Large intestine (tissue), 12 donors: ENCODE data around the gene ARMC7. TPM values are rescaled to one million over a fixed set of nuclear protein-coding genes. Genes with fewer than 3 reads are reported as not detected.

Experiments used
- DNase-seq, 2 donors: peaks; one replicate each; pipeline versions ENCODE4 v3.0.0 to v3.0.0-alpha.2; 2013
- H3K27ac ChIP-seq: one replicate; pipeline ENCODE4 v1.5.1; 2013; ENCODE audit warnings: low read length
- H3K27me3 ChIP-seq: 2 replicates; pipeline ENCODE4 v1.6.1; 2013; ENCODE audit warnings: low read length; ENCODE audit not compliant: control insufficient read depth, insufficient read depth
- H3K36me3 ChIP-seq: 2 replicates; pipeline ENCODE4 v1.6.1; 2013; ENCODE audit warnings: low read length; ENCODE audit not compliant: control insufficient read depth, insufficient read depth
- H3K4me1 ChIP-seq: one replicate; pipeline ENCODE4 v1.6.1; 2013; ENCODE audit warnings: low read length; ENCODE audit not compliant: control insufficient read depth, insufficient read depth
- H3K4me3 ChIP-seq: one replicate; pipeline ENCODE4 v1.5.1; 2013; ENCODE audit warnings: low read length
- H3K9me3 ChIP-seq: one replicate; pipeline ENCODE4 v1.6.1; 2013; ENCODE audit warnings: mild to moderate bottlenecking, low read depth, low read length, moderate library complexity; ENCODE audit not compliant: control insufficient read depth
- WGBS: methylation state at CpG from one replicate; pipeline ENCODE4 v1.1.5; 2013; ENCODE audit warnings: low lambda C conversion rate; ENCODE audit not compliant: insufficient coverage; 5-methylcytosine and 5-hydroxymethylcytosine counted together
- long read RNA-seq, 11 donors: transcript quantifications; one replicate each; lab custom pipeline, GENCODE V29; 2026
- polyA plus RNA-seq: library from polyadenylated mRNA; unstranded; fragments of 120-200 nt; gene quantifications from one replicate; pipeline ENCODE4 v1.2.1, GENCODE V29; 2013

The ARMC7 gene
- 9.3 TPM for polyA plus RNA-seq
- long read RNA-seq, donor 1, partial matches to known transcripts = 0 of 2 reads
- long read RNA-seq, donor 1, other reads (novel, unspliced or antisense) = 0 of 2 reads
- long read RNA-seq, donor 2, partial matches to known transcripts = 0 of 4 reads
- long read RNA-seq, donor 2, other reads (novel, unspliced or antisense) = 0 of 4 reads
- long read RNA-seq, donor 3 = 0 reads
- long read RNA-seq, donor 4, partial matches to known transcripts = 0 of 2 reads
- long read RNA-seq, donor 4, other reads (novel, unspliced or antisense) = 0 of 2 reads
- long read RNA-seq, donor 5, partial matches to known transcripts = 0 of 3 reads
- long read RNA-seq, donor 5, other reads (novel, unspliced or antisense) = 0 of 3 reads
- long read RNA-seq, donor 6, partial matches to known transcripts = 0 of 1 reads
- long read RNA-seq, donor 6, other reads (novel, unspliced or antisense) = 0 of 1 reads
- long read RNA-seq, donor 7, partial matches to known transcripts = 0 of 3 reads
- long read RNA-seq, donor 7, other reads (novel, unspliced or antisense) = 0 of 3 reads
- long read RNA-seq, donor 8, transcript ARMC7-201 (3 exons, 2,126 nt) = major isoform, 7 of 8 reads
- long read RNA-seq, donor 8, partial matches to known transcripts = 0 of 8 reads
- long read RNA-seq, donor 8, other reads (novel, unspliced or antisense) = 0 of 8 reads
- long read RNA-seq, donor 9, partial matches to known transcripts = 0 of 2 reads
- long read RNA-seq, donor 9, other reads (novel, unspliced or antisense) = 0 of 2 reads
- long read RNA-seq, donor 10, transcript ARMC7-201 (3 exons, 2,126 nt) = major isoform, 5 of 11 reads
- long read RNA-seq, donor 10, partial matches to known transcripts = 5 of 11 reads
- long read RNA-seq, donor 10, other reads (novel, unspliced or antisense) = 0 of 11 reads
- long read RNA-seq, donor 11, partial matches to known transcripts = 0 of 3 reads
- long read RNA-seq, donor 11, other reads (novel, unspliced or antisense) = 0 of 3 reads

DNA sequence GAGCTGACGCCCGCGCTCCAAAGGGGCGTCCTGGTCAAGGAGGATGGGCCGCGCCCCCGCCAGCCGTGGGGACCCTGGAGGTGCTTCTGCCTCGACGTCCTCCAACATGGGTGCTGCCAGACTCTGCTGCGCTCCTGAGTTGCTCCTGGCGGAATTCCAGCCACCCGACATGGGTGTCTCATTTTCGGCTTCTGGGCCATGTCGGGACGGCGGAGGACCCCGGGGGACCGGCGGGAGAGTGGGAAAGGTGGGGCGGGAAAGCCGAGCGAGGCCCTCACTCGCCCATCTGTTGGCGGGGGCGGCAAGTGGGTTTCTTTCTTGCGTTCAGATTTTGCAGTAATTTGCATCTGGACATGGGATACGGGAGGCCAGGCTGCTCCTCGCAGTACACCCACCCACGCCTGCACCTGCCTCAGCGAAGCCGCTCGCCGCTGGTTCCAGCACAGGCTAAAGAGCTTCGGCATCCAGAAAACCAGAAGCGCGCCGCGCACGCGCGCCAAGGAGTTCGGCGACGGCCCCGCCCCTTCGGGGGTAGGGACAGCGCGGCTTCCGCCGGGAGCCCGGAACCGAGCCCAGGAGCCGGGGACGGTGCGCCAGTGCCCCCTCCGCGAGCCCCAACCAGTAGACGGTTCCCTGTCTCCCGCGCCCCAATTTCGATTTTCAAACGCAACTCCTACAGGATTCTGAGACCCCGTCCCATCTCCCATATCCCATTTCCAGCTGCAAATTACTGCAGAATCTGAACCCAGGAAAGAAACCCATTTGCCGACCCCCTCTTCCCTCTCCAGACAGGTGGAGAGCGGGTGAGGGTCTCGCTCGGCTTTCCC lies at the start of gene ARMC7:
ARMC7 (plus strand) TSS at position 563 of the 827 bp plus-strand sequence. CDS start 320 bp downstream, outside the sequence.
- Histone ChIP-seq H3K27me3 (peaks cover 5% of the 10 kb centered on the region), H3K4me3 (peak within 1 kb of the TSS; percentile 87), H3K27ac (peak within 1 kb of the TSS; percentile 12), H3K4me1 (peaks cover 14% of the 10 kb centered on the region), H3K36me3 (peaks cover 10% of the 10 kb centered on the region), H3K9me3 (no peaks in the 10 kb centered on the region)
- WGBS = no CpG with 5 or more reads among the region's 68 CpGs
- DNase-seq = peak; percentile 86 to 89

DNA sequence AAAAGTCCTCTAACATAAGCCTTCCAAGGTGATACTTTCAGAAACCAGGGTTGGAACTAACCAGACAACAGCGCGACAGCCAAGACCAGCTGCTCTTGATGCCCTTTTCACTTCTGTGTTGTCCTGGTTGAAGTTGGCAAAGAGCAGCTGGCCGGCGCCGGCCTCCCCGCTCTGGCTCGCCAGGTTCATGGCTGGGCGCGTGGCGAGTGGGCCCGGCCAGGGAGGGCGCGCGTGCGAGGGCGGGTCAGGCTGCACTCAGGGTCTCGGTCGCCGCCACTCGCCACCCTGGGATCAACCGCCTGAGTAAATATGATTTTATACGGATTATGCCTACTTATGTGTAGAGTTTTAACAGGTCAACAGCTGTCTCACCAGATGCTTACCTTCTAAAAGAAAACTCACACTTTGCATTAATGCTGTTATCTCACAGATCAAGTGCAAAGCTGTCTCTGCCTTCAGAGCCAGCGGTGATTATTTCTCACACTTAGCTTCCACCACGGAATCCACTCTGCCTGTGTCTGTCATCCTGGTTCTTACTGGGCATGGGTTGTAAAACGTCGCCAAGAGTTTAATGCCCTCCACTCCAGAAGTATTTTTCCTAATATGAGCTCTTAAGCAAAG lies 49.2 kb upstream of the ARMC7 start:
- H3K36me3 ChIP-seq = peaks cover 55% of the 10 kb centered on the region
- no peaks in the 10 kb centered on the region for H3K9me3 ChIP-seq
- no peak for DNase-seq
- WGBS = 90% methylated on average over 2 of the region's 26 CpGs
- H3K4me1 ChIP-seq = no peaks in the 10 kb centered on the region
- H3K4me3 ChIP-seq = no peak overlapping the region
- no peak overlapping the region for H3K27ac ChIP-seq
- H3K27me3 ChIP-seq = no peaks in the 10 kb centered on the region

DNA sequence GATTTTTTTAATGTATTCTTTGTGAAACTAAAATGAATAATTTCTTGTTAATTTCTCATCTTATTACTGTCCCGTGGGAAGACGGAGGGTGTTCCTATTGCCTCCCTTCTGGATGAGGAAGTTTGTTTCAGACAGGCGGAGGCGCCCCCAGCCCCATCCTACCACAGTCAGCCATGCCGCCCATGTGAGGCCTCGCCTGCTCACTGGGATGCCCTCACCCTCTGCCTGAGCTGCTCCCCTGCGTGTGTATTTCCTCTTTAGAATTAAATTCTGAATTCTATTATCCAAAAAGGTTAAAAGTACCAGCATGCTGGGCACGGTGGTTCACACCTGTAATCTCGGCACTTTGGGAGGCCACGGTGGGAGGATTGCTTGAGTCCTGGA lies 48.7 kb upstream of the ARMC7 start:
- Histone ChIP-seq H3K9me3 (no peaks in the 10 kb centered on the region), H3K4me3 (no peak overlapping the region), H3K4me1 (no peaks in the 10 kb centered on the region), H3K36me3 (peaks cover 52% of the 10 kb centered on the region), H3K27ac (no peak overlapping the region), H3K27me3 (no peaks in the 10 kb centered on the region)
- WGBS = no CpG with 5 or more reads among the region's 10 CpGs
- DNase-seq = no peak

DNA sequence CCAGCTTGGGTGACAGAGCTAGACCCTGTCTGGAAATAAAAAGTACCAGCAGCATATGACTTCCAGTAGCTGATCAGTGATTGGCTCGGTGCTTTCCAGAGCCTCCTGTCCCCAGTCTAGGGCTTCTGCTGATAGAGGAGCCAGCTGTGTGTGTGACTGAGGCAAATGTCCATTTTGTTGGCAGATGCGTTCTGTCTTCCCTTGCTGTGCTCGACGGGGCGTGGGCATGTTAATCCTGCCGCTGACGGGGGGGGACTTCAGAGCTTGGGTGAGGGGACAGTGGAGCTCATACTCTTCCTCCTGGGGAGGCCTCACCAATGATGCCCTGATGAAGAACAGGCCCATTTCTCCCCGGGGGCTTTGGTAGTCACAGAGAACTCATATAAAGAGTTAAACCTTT lies 48.2 kb upstream of the ARMC7 start:
- no CpG with 5 or more reads among the region's 8 CpGs for WGBS
- Histone ChIP-seq H3K36me3 (peaks cover 51% of the 10 kb centered on the region), H3K4me3 (no peak overlapping the region), H3K27ac (no peak overlapping the region), H3K27me3 (no peaks in the 10 kb centered on the region), H3K4me1 (no peaks in the 10 kb centered on the region), H3K9me3 (no peaks in the 10 kb centered on the region)
- DNase-seq = no peak

GRCh38 chr17:75063201-75063600 lies 46.6 kb upstream of the ARMC7 start:
- H3K4me1 ChIP-seq = no peaks in the 10 kb centered on the region
- H3K27me3 ChIP-seq = no peaks in the 10 kb centered on the region
- H3K4me3 ChIP-seq = no peak overlapping the region
- no peak overlapping the region for H3K27ac ChIP-seq
- H3K9me3 ChIP-seq = no peaks in the 10 kb centered on the region
- no peak for DNase-seq
- H3K36me3 ChIP-seq = peaks cover 51% of the 10 kb centered on the region
- WGBS = no CpG with 5 or more reads among the region's 13 CpGs

DNA sequence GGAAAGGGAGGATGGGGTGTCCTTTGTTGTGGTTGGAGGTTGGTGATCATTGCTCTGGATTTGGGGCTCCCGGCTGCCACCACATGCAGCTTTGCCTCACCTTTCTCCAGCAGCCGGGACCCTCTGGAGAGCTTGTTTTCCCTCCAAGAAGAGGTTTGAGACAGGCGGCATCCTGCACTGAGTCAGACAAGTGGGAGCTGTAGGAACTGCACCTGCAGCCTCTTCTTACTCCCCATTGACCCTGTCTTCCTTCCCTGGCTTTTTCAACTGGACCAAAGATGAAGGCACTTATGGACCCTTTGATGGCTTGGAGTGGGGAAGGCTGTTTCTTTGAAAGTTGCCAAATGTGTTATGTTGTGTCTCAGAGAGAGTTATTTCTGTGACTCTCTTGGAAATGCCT lies 46.1 kb upstream of the ARMC7 start:
- Histone ChIP-seq H3K27ac (no peak overlapping the region), H3K9me3 (no peaks in the 10 kb centered on the region), H3K4me1 (no peaks in the 10 kb centered on the region), H3K27me3 (no peaks in the 10 kb centered on the region), H3K4me3 (no peak overlapping the region), H3K36me3 (peaks cover 51% of the 10 kb centered on the region)
- no CpG with 5 or more reads among the region's 3 CpGs for WGBS
- DNase-seq = no peak

GRCh38 chr17:75064040-75064439 lies 45.7 kb upstream of the ARMC7 start:
- H3K4me1 ChIP-seq = no peaks in the 10 kb centered on the region
- H3K9me3 ChIP-seq = no peaks in the 10 kb centered on the region
- no peaks in the 10 kb centered on the region for H3K27me3 ChIP-seq
- peaks cover 51% of the 10 kb centered on the region for H3K36me3 ChIP-seq
- DNase-seq = no peak
- no peak overlapping the region for H3K27ac ChIP-seq
- WGBS = no CpG with 5 or more reads among the region's 11 CpGs
- H3K4me3 ChIP-seq = no peak overlapping the region

- peaks cover 49% of the 10 kb centered on the region for H3K36me3 ChIP-seq
- DNase-seq = no peak
Observed at GRCh38 chr17:75064460-75064859, 45.3 kb upstream of the ARMC7 start.

GRCh38 chr17:75064867-75065561 lies 44.8 kb upstream of the ARMC7 start:
- no peak for DNase-seq
- Histone ChIP-seq H3K27me3 (no peaks in the 10 kb centered on the region), H3K36me3 (peaks cover 47% of the 10 kb centered on the region), H3K9me3 (no peaks in the 10 kb centered on the region), H3K4me1 (no peaks in the 10 kb centered on the region), H3K27ac (no peak overlapping the region), H3K4me3 (no peak overlapping the region)
- no CpG with 5 or more reads among the region's 18 CpGs for WGBS

More at GRCh38 chr17:75064460-75064859, 45.3 kb upstream of the ARMC7 start:
- Histone ChIP-seq H3K9me3 (no peaks in the 10 kb centered on the region), H3K27ac (no peak overlapping the region), H3K27me3 (no peaks in the 10 kb centered on the region), H3K4me3 (no peak overlapping the region), H3K4me1 (no peaks in the 10 kb centered on the region)
- WGBS = no CpG with 5 or more reads among the region's 8 CpGs
